ENCODE data around the gene DPPA2. TPM values are rescaled to one million over a fixed set of nuclear protein-coding genes. Genes with fewer than 3 reads are reported as not detected.
A peak's percentile ranks its signal among the peaks of the same experiment; 100 is the strongest.

The DPPA2 gene
- total RNA-seq, 4 donors from 2014 or later: not detected

DNA sequence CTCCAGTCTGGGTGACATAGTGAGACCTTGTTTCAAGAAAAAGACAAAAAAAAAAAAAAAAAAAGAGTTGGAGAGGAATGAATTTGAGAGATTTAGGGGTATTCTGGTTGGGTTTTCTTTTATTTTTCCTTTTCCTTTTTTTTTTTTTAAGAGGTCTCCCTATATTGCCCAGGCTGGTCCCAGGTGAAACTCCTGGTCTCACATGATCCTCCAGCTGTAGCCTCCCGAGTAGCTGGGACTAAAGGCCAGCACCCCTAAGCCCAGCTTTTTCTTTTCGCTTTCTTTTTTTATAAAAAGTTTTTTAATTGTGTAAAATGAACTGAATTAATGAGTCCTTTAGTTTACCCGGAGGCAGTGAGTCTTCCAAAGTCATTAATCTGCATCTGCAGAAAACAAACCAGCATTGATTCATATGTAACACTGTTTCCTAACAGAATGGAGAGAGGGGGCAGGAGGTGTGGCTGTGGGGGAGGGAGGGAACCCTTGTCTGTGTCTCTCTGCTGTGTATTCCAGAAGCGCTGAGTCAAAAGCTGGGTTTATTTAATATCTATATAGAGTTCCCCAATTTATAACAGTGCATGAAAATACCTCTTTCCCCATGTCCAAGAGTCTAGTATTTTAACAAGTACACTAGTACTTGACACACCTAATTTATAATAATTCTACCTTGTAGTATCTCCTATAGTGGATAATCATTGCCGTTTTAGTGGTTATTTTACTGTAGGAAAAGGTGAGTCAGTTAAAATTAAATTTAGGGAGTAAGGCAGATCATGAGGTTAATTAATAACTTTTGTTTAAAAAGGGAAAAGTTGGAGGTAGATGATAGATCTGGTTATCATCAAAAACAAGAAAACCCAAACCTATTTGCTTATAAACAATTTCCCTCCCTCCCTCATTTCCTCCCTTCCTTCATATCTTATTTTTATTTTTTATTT, 23.7 kb upstream of the DPPA2 start:
- no peak for TF ChIP-seq EP300 (IDR thresholded peaks at IDR 0.05)
- no peak for TF ChIP-seq POLR2AphosphoS5 (IDR thresholded peaks at IDR 0.05)
- TF ChIP-seq POLR2A (IDR thresholded peaks at IDR 0.05): no peak
- TF ChIP-seq, protein P1, sequence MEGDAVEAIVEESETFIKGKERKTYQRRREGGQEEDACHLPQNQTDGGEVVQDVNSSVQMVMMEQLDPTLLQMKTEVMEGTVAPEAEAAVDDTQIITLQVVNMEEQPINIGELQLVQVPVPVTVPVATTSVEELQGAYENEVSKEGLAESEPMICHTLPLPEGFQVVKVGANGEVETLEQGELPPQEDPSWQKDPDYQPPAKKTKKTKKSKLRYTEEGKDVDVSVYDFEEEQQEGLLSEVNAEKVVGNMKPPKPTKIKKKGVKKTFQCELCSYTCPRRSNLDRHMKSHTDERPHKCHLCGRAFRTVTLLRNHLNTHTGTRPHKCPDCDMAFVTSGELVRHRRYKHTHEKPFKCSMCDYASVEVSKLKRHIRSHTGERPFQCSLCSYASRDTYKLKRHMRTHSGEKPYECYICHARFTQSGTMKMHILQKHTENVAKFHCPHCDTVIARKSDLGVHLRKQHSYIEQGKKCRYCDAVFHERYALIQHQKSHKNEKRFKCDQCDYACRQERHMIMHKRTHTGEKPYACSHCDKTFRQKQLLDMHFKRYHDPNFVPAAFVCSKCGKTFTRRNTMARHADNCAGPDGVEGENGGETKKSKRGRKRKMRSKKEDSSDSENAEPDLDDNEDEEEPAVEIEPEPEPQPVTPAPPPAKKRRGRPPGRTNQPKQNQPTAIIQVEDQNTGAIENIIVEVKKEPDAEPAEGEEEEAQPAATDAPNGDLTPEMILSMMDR (IDR thresholded peaks at IDR 0.05): no peak
- 54% methylated on average over 5 of the region's 5 CpGs for WGBS
- H3K27ac ChIP-seq: no peak overlapping the region

DNA sequence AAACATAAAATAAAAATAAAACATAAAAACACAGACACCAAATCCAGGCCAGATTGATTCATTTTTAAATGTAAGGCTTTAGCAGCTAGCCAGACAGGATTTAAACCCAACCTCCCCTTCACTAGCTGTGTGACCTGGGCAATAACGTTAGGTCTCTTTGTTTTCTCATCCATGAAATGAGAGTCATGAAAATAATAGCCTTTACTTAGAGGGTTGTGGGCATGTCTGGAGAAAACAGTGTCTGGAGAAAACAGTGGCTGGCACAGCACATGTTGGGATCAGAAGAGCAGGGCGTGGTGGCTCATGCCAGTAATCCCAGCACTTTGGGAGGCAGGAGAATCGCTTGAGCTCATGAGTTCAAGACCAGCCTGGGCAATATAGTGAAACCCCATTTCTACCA, 22.9 kb upstream of the DPPA2 start:
- WGBS: 56% methylated on average over 3 of the region's 3 CpGs
- Histone ChIP-seq H3K36me3 (no peaks in the 10 kb centered on the region), H3K27me3 (peaks cover 16% of the 10 kb centered on the region), H3K4me1 (no peaks in the 10 kb centered on the region), H3K27ac (no peak overlapping the region), H3K9me3 (no peaks in the 10 kb centered on the region), H3K4me3 (no peak overlapping the region)
- DNase-seq (ENCODE audit: low spot score in 2 of 2): no peak
- TF ChIP-seq POLR2A (IDR thresholded peaks at IDR 0.05): no peak
- no peak for TF ChIP-seq EP300 (IDR thresholded peaks at IDR 0.05)
- TF ChIP-seq, protein P1 (IDR thresholded peaks at IDR 0.05): no peak
- no peak for TF ChIP-seq POLR2AphosphoS5 (IDR thresholded peaks at IDR 0.05)

More for the DNA sequence above, 23.7 kb upstream of the DPPA2 start:
- Histone ChIP-seq H3K36me3 (no peaks in the 10 kb centered on the region), H3K9me3 (no peaks in the 10 kb centered on the region), H3K4me3 (no peak overlapping the region), H3K4me1 (no peaks in the 10 kb centered on the region), H3K27me3 (peaks cover 16% of the 10 kb centered on the region)
- no peak for DNase-seq (ENCODE audit: low spot score in 2 of 2)

DNA sequence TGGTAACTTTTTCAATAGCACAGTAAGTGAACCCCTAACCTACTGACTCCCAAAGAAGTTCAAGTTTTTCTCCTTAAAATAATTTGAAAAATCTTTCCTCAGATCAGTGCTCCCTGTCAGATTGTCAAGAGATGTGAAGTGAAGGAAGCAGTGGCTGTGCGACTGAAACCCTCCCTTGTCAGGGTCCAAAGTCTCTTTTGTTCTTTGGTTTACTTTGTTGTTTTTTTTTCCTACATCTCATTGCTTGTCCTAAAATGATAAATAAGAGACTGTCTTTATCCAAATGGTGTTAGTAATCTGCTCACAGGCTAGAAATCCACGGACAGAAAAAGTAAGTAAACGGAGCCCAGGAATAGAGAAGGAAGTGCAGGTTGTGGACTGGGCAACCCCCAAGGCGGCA, 22.0 kb upstream of the DPPA2 start:
- H3K4me3 ChIP-seq: no peak overlapping the region
- TF ChIP-seq EP300 (IDR thresholded peaks at IDR 0.05) (no peak), POLR2AphosphoS5 (IDR thresholded peaks at IDR 0.05) (no peak), POLR2A (IDR thresholded peaks at IDR 0.05) (no peak)
- TF ChIP-seq, protein P1 (IDR thresholded peaks at IDR 0.05): no peak
- no peak overlapping the region for H3K27ac ChIP-seq
- H3K27me3 ChIP-seq: peaks cover 16% of the 10 kb centered on the region
- H3K4me1 ChIP-seq: no peaks in the 10 kb centered on the region
- 47% methylated on average over 4 of the region's 4 CpGs for WGBS
- H3K36me3 ChIP-seq: no peaks in the 10 kb centered on the region
- no peaks in the 10 kb centered on the region for H3K9me3 ChIP-seq
- DNase-seq (ENCODE audit: low spot score in 2 of 2): no peak

DNA sequence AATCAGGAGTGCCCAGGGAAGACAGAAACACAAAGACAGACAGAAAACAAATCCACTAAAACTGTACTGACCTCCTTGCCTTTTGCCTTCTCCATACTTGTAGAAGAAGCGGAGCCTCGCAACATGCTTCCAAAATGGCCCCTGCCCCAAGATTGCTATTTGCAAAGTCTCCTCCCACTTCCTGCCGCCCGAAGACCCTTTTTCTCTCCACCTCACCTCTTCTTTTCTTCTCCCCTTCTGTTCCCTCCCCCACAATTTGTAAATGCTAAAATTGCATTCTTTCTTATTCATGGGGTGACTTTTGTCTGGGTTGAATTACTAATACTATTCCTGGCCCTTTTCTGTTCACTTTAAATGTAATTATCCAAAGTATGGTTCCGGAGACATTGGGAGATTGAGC, 21.1 kb upstream of the DPPA2 start, which contains the start of gene DPPA4:
DPPA4 (minus strand) TSS at position 154 of the 400 bp plus-strand sequence; CDS start at position 125, 29 bp downstream.
- H3K9me3 ChIP-seq: no peaks in the 10 kb centered on the region
- peaks cover 16% of the 10 kb centered on the region for H3K27me3 ChIP-seq
- H3K36me3 ChIP-seq: no peaks in the 10 kb centered on the region
- no peak for TF ChIP-seq EP300 (IDR thresholded peaks at IDR 0.05)
- H3K4me3 ChIP-seq: peak within 1 kb of the TSS; percentile 35
- no peaks in the 10 kb centered on the region for H3K4me1 ChIP-seq
- no peak for DNase-seq (ENCODE audit: low spot score in 2 of 2)
- no peak within 1 kb of the TSS for H3K27ac ChIP-seq
- 53% methylated on average over 5 of the region's 5 CpGs for WGBS

DNA sequence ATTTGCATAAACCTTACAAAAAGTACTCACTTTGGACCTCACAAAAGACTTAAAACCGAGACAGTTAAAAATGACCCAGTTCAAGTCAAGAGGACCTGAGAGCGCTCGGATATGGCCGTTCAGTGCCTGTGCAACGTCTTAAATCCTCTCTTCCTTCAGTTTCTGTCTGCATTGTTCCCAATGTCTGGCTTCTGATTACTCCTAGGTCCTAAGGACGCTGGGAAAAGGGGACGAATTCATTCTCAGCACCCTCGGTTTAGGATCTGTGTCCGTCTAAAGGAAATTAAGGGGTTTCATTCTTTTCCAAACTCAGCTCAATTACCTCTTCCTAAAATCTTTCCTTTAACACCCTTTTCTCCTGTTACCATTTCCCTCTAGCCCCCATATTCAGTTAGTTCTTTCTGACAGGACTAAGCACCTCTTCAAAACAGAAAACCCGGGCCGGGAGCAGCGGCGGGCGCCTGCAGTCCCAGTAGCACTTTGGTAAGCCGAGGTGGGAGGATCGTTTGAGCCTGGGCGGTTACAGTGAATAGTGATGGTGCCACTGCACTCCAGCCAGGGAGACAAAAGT, 20.1 kb upstream of the DPPA2 start:
- TF ChIP-seq POLR2A (IDR thresholded peaks at IDR 0.05): no peak
- no peak for TF ChIP-seq POLR2AphosphoS5 (IDR thresholded peaks at IDR 0.05)
- TF ChIP-seq, protein P1 (IDR thresholded peaks at IDR 0.05): no peak
- DNase-seq (ENCODE audit: low spot score in 2 of 2): no peak
- 3% methylated on average over 17 of the region's 17 CpGs for WGBS
- Histone ChIP-seq H3K27ac (no peak overlapping the region), H3K36me3 (no peaks in the 10 kb centered on the region), H3K4me1 (no peaks in the 10 kb centered on the region), H3K9me3 (no peaks in the 10 kb centered on the region), H3K4me3 (peak overlapping the region; percentile 35), H3K27me3 (peaks cover 16% of the 10 kb centered on the region)

Measured in suprapubic skin (tissue), 4 donors.